SK-N-SH (cell line): ENCODE measurements around the gene ABCC5. TPM values are rescaled to one million over a fixed set of nuclear protein-coding genes. Genes with fewer than 3 reads are reported as not detected.

Source experiments
- CTCF ChIA-PET: fragments of 300-600, 350-600 bp; formaldehyde crosslinking; extraction: SDS; loops from one replicate; lab custom pipeline; 2021; lab: Yijun Ruan, JAX
- POLR2A ChIA-PET: fragments of 350-600 bp; sonication (Branson Sonifier 250); formaldehyde crosslinking; extraction: SDS; loops from one replicate; lab custom pipeline; 2020; ENCODE audit warnings: antibody characterized with exemption, inconsistent platforms; lab: Yijun Ruan, JAX
- DNase-seq: peaks from one replicate; pipeline ENCODE4 v3.0.0; 2012
- H2AFZ ChIP-seq: fragments of 200-600 bp; sonication (generic); 2 replicates; pipeline ENCODE4 v1.8.1; 2016; ENCODE audit warnings: antibody characterized with exemption, mild to moderate bottlenecking, low read depth
- H3F3A ChIP-seq: fragments of 200-600 bp; sonication (generic); replicated peaks from 2 replicates; pipeline ENCODE3; 2016; ENCODE audit warnings: antibody characterized with exemption, mild to moderate bottlenecking; ENCODE audit not compliant: insufficient read depth
- H3K27ac ChIP-seq, 2 experiments: fragments of 200-500 bp in 1 of 2; fragments of 200-600 bp in 1 of 2; sonication (Bioruptor generic) in 1 of 2; sonication (generic), shearing (Covaris generic) in 1 of 2; 2 replicates each; pipeline versions ENCODE4 v1.5.1 to v1.6.1; 2014 to 2016; ENCODE audit warnings: low read depth in 2 of 2, inconsistent platforms in 1 of 2, low read length in 1 of 2, mild to moderate bottlenecking in 1 of 2, mixed read lengths in 1 of 2
- H3K27me3 ChIP-seq: fragments of 200-600 bp; sonication (generic), shearing (Covaris generic); 2 replicates; pipeline ENCODE4 v1.6.1; 2016; ENCODE audit warnings: mixed run types; ENCODE audit not compliant: insufficient read depth
- H3K36me3 ChIP-seq, 2 experiments: fragments of 200-500 bp in 1 of 2; fragments of 200-600 bp in 1 of 2; sonication (Bioruptor generic) in 1 of 2; sonication (generic) in 1 of 2; replicated peaks in 1 of 2; 2 replicates each; pipeline versions ENCODE3 to v1.5.1; 2014 to 2016; ENCODE audit warnings: low read length in 1 of 2, mild to moderate bottlenecking in 1 of 2; ENCODE audit not compliant: insufficient read depth in 2 of 2, control insufficient read depth in 1 of 2
- H3K4me1 ChIP-seq, 2 experiments: fragments of 200-500 bp in 1 of 2; fragments of 200-600 bp in 1 of 2; sonication (Bioruptor generic) in 1 of 2; sonication (generic), shearing (Covaris generic) in 1 of 2; 2 replicates each; pipeline versions ENCODE4 v1.5.1 to v1.6.1; 2014 to 2016; ENCODE audit warnings: low read depth in 1 of 2, low read length in 1 of 2, mixed run types in 1 of 2; ENCODE audit not compliant: insufficient read depth in 2 of 2, control insufficient read depth in 1 of 2
- H3K4me2 ChIP-seq: fragments of 200-600 bp; sonication (generic), shearing (Covaris generic); 2 replicates; pipeline ENCODE4 v1.6.1; 2017; ENCODE audit warnings: mixed run types
- H3K4me3 ChIP-seq, 2 experiments: fragments of 200-500 bp in 1 of 2; fragments of 200-600 bp in 1 of 2; sonication (Bioruptor generic) in 1 of 2; sonication (generic), shearing (Covaris generic) in 1 of 2; 2 replicates each; pipeline versions ENCODE4 v1.5.1 to v1.8.1; 2014 to 2016; ENCODE audit warnings: low read depth in 2 of 2, inconsistent platforms in 1 of 2, low read length in 1 of 2, mild to moderate bottlenecking in 1 of 2, mixed read lengths in 1 of 2, moderate library complexity in 1 of 2
- H3K79me2 ChIP-seq: fragments of 200-600 bp; sonication (generic); 2 replicates; pipeline ENCODE4 v1.8.1; 2017; ENCODE audit warnings: mild to moderate bottlenecking; ENCODE audit not compliant: insufficient read depth
- H3K9ac ChIP-seq: fragments of 200-600 bp; sonication (generic); 2 replicates; pipeline ENCODE4 v1.6.1; 2017; ENCODE audit warnings: mixed run types
- H3K9me2 ChIP-seq: fragments of 200-600 bp; sonication (generic); 2 replicates; pipeline ENCODE4 v1.6.1; 2017; ENCODE audit warnings: mixed run types
- H3K9me3 ChIP-seq: fragments of 200-600 bp; sonication (generic); 2 replicates; pipeline ENCODE4 v1.6.1; 2017; ENCODE audit warnings: mixed run types, mild to moderate bottlenecking, moderate library complexity
- H4K20me1 ChIP-seq: fragments of 200-600 bp; sonication (generic); 2 replicates; pipeline ENCODE4 v1.6.1; 2017; ENCODE audit warnings: mild to moderate bottlenecking, mixed run types; ENCODE audit not compliant: insufficient read depth
- EZH2phosphoT487 ChIP-seq: fragments of 200-600 bp; sonication (generic); IDR thresholded peaks from 2 replicates; pipeline ENCODE4 v1.6.1; 2017; ENCODE audit warnings: low read depth, mixed run types, mild to moderate bottlenecking, antibody characterized with exemption, moderate library complexity, borderline replicate concordance
- FOXJ3 ChIP-seq: sonication (generic); formaldehyde crosslinking; IDR thresholded peaks from 2 replicates; pipeline ENCODE4 v1.5.1; 2020; ENCODE audit warnings: mild to moderate bottlenecking, missing genetic modification reagents
- FOXM1 ChIP-seq: IDR thresholded peaks from 2 replicates; pipeline ENCODE4 v1.4.0; 2012; ENCODE audit warnings: low read depth, mild to moderate bottlenecking
- GABPA ChIP-seq: IDR thresholded peaks from 2 replicates; pipeline ENCODE4 v1.4.0; 2012; ENCODE audit warnings: low read depth, mild to moderate bottlenecking
- MEF2A ChIP-seq: IDR thresholded peaks from 2 replicates; pipeline ENCODE4 v1.4.0; 2012; ENCODE audit warnings: low read depth, borderline replicate concordance
- MXI1 ChIP-seq: IDR thresholded peaks from 2 replicates; pipeline ENCODE4 v1.6.1; 2012; ENCODE audit warnings: mild to moderate bottlenecking, low read depth, low read length, improper control_type of control experiment
- NFIC ChIP-seq: IDR thresholded peaks from 2 replicates; pipeline ENCODE4 v1.4.0; 2012; ENCODE audit warnings: borderline replicate concordance
- POLR2AphosphoS5 ChIP-seq: IDR thresholded peaks from 2 replicates; pipeline ENCODE4 v1.6.1; 2012; ENCODE audit warnings: low read depth, low read length
- RAD21 ChIP-seq: IDR thresholded peaks from 2 replicates; pipeline ENCODE4 v1.6.1; 2012; ENCODE audit warnings: mild to moderate bottlenecking, low read length
- RFX5 ChIP-seq: IDR thresholded peaks from 2 replicates; pipeline ENCODE4 v1.6.1; 2012; ENCODE audit warnings: mild to moderate bottlenecking, improper control_type of control experiment, low read length
- ZBTB33 ChIP-seq: IDR thresholded peaks from 2 replicates; pipeline ENCODE4 v1.4.0; 2012; ENCODE audit warnings: low read depth, borderline replicate concordance
- WGBS: methylation state at CpG from one replicate; pipeline ENCODE4 v1.1.6; 2017; ENCODE audit warnings: low lambda C conversion rate; 5-methylcytosine and 5-hydroxymethylcytosine counted together
- polyA plus RNA-seq, 3 experiments: library from polyadenylated mRNA; depleted of rRNA; stranded (reverse); fragments of >200 nt; gene quantifications; 2 replicates each; pipeline ENCODE4 v1.2.3, GENCODE V29; 2012
- TF ChIP-seq, protein P1 (sequence below): IDR thresholded peaks from 2 replicates; pipeline ENCODE4 v1.6.1; 2012; ENCODE audit warnings: mild to moderate bottlenecking, low read depth, low read length, moderate library complexity
- TF ChIP-seq, protein P2 (sequence below): fragments of 150-350 bp; IDR thresholded peaks from 2 replicates; pipeline ENCODE4 v1.6.1; 2017; ENCODE audit warnings: antibody characterized with exemption, low read length, low read depth, borderline replicate concordance

Gene ABCC5
- polyA plus RNA-seq, 1 of the 3 experiments (the other 2 are of a cell fraction): 25.9 TPM

- H3K4me1 ChIP-seq: no peaks in the 10 kb centered on the region; a peak in 2 of 4 replicates
- H2AFZ ChIP-seq: no peak overlapping the region
- no peaks in the 10 kb centered on the region for H3K9me3 ChIP-seq
- no peak overlapping the region for H3K4me3 ChIP-seq
- H3K9ac ChIP-seq: no peak overlapping the region
- H3K9me2 ChIP-seq: no peaks in the 10 kb centered on the region
- no peaks in the 10 kb centered on the region for H3K36me3 ChIP-seq
- ChIA-PET CTCF (no interaction called here), POLR2A (no interaction called here)
- TF ChIP-seq ZBTB33: no peak
- TF ChIP-seq, protein P1, sequence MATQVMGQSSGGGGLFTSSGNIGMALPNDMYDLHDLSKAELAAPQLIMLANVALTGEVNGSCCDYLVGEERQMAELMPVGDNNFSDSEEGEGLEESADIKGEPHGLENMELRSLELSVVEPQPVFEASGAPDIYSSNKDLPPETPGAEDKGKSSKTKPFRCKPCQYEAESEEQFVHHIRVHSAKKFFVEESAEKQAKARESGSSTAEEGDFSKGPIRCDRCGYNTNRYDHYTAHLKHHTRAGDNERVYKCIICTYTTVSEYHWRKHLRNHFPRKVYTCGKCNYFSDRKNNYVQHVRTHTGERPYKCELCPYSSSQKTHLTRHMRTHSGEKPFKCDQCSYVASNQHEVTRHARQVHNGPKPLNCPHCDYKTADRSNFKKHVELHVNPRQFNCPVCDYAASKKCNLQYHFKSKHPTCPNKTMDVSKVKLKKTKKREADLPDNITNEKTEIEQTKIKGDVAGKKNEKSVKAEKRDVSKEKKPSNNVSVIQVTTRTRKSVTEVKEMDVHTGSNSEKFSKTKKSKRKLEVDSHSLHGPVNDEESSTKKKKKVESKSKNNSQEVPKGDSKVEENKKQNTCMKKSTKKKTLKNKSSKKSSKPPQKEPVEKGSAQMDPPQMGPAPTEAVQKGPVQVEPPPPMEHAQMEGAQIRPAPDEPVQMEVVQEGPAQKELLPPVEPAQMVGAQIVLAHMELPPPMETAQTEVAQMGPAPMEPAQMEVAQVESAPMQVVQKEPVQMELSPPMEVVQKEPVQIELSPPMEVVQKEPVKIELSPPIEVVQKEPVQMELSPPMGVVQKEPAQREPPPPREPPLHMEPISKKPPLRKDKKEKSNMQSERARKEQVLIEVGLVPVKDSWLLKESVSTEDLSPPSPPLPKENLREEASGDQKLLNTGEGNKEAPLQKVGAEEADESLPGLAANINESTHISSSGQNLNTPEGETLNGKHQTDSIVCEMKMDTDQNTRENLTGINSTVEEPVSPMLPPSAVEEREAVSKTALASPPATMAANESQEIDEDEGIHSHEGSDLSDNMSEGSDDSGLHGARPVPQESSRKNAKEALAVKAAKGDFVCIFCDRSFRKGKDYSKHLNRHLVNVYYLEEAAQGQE: no peak
- no peaks in the 10 kb centered on the region for H3K79me2 ChIP-seq
- H3K4me2 ChIP-seq: no peak overlapping the region
- no peaks in the 10 kb centered on the region for H3K27me3 ChIP-seq
- no peaks in the 10 kb centered on the region for H3F3A ChIP-seq
- WGBS: 74% methylated on average over 7 of the region's 7 CpGs
- H3K27ac ChIP-seq: no peak overlapping the region
- DNase-seq: no peak
- no peaks in the 10 kb centered on the region for H4K20me1 ChIP-seq
These were observed 20.1 kb upstream of the ABCC5 start for GRCh38 chr3:184037816-184038215.

DNA sequence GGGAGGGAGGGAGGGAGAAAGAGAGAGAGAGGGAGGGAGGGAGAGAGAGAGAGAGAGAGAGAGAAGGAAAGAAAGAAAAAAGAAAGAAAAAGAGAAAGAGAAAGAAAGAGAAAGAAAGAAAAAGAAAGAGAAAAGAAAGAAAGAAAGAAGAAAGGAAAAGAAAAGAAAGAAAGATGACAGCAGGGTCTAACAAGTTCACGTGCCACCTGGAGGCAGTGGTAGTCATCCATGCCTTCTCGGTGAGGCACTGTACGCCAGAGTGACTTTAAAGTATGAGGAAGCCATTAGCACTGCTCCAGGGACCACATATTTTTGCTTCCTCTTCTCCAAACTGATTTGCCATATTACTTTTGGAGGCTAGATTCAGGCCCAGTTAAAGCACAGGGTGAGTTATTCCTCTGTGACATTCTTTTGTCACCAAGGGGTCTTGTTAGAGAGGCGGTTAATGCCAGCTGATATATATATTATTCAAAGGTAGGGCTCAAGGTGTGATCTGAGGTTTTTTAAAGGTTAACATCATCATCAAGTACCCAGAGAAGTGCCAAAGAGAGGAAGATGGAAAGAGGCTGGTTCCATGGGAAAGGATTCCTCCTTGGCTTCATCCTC is 13.6 kb upstream of the ABCC5 start, which contains the start of gene HTR3D:
TSS of gene HTR3D (plus strand) at position 556 of the 606 bp plus-strand sequence. CDS start at position 556, 0 bp downstream.
- DNase-seq: no peak
- Histone ChIP-seq H3K9me2 (no peaks in the 10 kb centered on the region), H3K4me1 (no peaks in the 10 kb centered on the region), H2AFZ (no peak within 1 kb of the TSS), H3K9ac (no peak within 1 kb of the TSS), H3K9me3 (no peaks in the 10 kb centered on the region), H3K79me2 (no peaks in the 10 kb centered on the region), H3K4me3 (no peak within 1 kb of the TSS), H3K36me3 (no peaks in the 10 kb centered on the region), H3K27me3 (no peaks in the 10 kb centered on the region; the same call in 1 of the 2 replicates), H3K27ac (no peak within 1 kb of the TSS), H3F3A (no peaks in the 10 kb centered on the region), H3K4me2 (no peak within 1 kb of the TSS), H4K20me1 (no peaks in the 10 kb centered on the region)
- 37% methylated on average over 4 of the region's 4 CpGs for WGBS
- CTCF ChIA-PET: interaction anchor here (0.9 kb wide), 1 partner anchor 127 kb away, joined by 3 read pairs; no protein-coding TSS in a partner anchor
- TF ChIP-seq EZH2phosphoT487 (no peak), NFIC (no peak), RAD21 (no peak), POLR2AphosphoS5 (no peak), RFX5 (no peak), FOXJ3 (CRISPR knock-in tag) (no peak), GABPA (no peak), FOXM1 (no peak), MXI1 (no peak), MEF2A (no peak)
- TF ChIP-seq, protein P2, sequence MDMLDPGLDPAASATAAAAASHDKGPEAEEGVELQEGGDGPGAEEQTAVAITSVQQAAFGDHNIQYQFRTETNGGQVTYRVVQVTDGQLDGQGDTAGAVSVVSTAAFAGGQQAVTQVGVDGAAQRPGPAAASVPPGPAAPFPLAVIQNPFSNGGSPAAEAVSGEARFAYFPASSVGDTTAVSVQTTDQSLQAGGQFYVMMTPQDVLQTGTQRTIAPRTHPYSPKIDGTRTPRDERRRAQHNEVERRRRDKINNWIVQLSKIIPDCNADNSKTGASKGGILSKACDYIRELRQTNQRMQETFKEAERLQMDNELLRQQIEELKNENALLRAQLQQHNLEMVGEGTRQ: no peak
- POLR2A ChIA-PET: no interaction called here
